ENCODE results near the gene GALNTL6.

DNA sequence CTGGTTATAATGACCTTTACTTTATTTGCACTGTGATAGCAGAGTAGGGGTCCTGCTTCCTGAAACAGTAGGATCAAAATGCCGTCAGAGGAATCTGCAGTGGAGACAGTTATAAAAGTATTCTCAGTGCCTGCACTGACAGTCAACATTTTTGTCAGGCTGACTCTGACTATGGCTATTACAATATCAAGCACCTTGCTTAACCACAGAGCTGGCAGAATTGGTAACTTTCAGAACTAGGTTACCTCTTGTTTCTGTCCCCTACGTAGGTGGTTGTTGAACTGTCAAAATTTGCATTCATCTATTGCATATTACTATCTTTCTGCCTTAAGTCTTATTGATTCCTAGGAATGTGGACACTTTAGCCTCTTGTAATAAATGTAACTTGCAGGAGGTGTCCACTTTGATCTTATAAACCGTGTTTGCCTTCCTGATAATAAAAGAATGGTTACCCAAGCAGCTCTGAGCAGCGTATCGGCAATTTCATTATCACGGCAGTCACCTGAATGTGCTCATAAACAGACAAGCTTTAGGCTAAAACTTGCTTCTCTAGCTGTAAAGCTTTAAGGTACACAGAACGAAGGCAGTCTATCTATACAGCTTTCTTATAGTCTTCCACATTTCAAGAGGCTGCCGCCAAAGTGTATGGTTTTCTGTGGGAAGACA, 1002.4 kb downstream of the GALNTL6 start:
- TF ChIP-seq, protein P1, sequence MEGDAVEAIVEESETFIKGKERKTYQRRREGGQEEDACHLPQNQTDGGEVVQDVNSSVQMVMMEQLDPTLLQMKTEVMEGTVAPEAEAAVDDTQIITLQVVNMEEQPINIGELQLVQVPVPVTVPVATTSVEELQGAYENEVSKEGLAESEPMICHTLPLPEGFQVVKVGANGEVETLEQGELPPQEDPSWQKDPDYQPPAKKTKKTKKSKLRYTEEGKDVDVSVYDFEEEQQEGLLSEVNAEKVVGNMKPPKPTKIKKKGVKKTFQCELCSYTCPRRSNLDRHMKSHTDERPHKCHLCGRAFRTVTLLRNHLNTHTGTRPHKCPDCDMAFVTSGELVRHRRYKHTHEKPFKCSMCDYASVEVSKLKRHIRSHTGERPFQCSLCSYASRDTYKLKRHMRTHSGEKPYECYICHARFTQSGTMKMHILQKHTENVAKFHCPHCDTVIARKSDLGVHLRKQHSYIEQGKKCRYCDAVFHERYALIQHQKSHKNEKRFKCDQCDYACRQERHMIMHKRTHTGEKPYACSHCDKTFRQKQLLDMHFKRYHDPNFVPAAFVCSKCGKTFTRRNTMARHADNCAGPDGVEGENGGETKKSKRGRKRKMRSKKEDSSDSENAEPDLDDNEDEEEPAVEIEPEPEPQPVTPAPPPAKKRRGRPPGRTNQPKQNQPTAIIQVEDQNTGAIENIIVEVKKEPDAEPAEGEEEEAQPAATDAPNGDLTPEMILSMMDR (IDR thresholded peaks at IDR 0.05; ENCODE audit: poor library complexity, severe bottlenecking) = no peak
- TF ChIP-seq EP300 (conservative IDR thresholded peaks at IDR 0.05; ENCODE audit: poor library complexity, severe bottlenecking) (no peak), EZH2 (IDR thresholded peaks at IDR 0.05; ENCODE audit: borderline replicate concordance, insufficient read depth, low read length, poor library complexity, severe bottlenecking) (no peak), SMC3 (conservative IDR thresholded peaks at IDR 0.05; ENCODE audit: poor library complexity) (no peak), POLR2AphosphoS5 (IDR thresholded peaks at IDR 0.05) (no peak), RAD21 (conservative IDR thresholded peaks at IDR 0.05) (no peak)
